H9 (cell line): ENCODE measurements around the gene MPP2. TPM values are rescaled to one million over a fixed set of nuclear protein-coding genes. Genes with fewer than 3 reads are reported as not detected.

Experiments
- DNase-seq: peaks from one replicate; pipeline ENCODE4 v3.0.0-alpha.2; 2017
- H2AFZ ChIP-seq: one replicate; pipeline ENCODE4 v1.6.1; 2013; ENCODE audit warnings: mild to moderate bottlenecking, low read length, control low read depth, moderate library complexity
- H2AK5ac ChIP-seq: 2 replicates; pipeline ENCODE4 v1.6.1; 2013; ENCODE audit warnings: low read length, control low read depth, mixed read lengths; ENCODE audit not compliant: insufficient read length
- H2BK120ac ChIP-seq: one replicate; pipeline ENCODE4 v1.6.1; 2013; ENCODE audit warnings: low read depth, mild to moderate bottlenecking, low read length, control low read depth, inconsistent platforms; ENCODE audit not compliant: poor library complexity, severe bottlenecking
- H2BK12ac ChIP-seq: 2 replicates; pipeline ENCODE4 v1.6.1; 2013; ENCODE audit warnings: low read length, control low read depth, mixed read lengths, low read depth; ENCODE audit not compliant: insufficient read length
- H2BK15ac ChIP-seq: 2 replicates; pipeline ENCODE4 v1.6.1; 2013; ENCODE audit warnings: low read depth, low read length, control low read depth
- H2BK20ac ChIP-seq: one replicate; pipeline ENCODE4 v1.6.1; 2013; ENCODE audit warnings: low read depth, mild to moderate bottlenecking, low read length, control low read depth, inconsistent platforms; ENCODE audit not compliant: poor library complexity, severe bottlenecking
- H2BK5ac ChIP-seq: 2 replicates; pipeline ENCODE4 v1.6.1; 2013; ENCODE audit warnings: low read length, control low read depth, mixed read lengths; ENCODE audit not compliant: insufficient read length
- H3K14ac ChIP-seq: 2 replicates; pipeline ENCODE4 v1.6.1; 2013; ENCODE audit warnings: low read length, control low read depth; ENCODE audit not compliant: insufficient read depth
- H3K18ac ChIP-seq: 2 replicates; pipeline ENCODE4 v1.6.1; 2013; ENCODE audit warnings: low read depth, mild to moderate bottlenecking, mixed read lengths, low read length, control low read depth; ENCODE audit not compliant: insufficient read length
- H3K23ac ChIP-seq: 2 replicates; pipeline ENCODE4 v1.6.1; 2013; ENCODE audit warnings: low read length, control low read depth, mixed read lengths, low read depth; ENCODE audit not compliant: insufficient read length
- H3K23me2 ChIP-seq: 2 replicates; pipeline ENCODE4 v1.6.1; 2013; ENCODE audit warnings: low read depth, mild to moderate bottlenecking, mixed read lengths, low read length, control low read depth; ENCODE audit not compliant: insufficient read length, poor library complexity, severe bottlenecking
- H3K27ac ChIP-seq: 2 replicates; pipeline ENCODE4 v1.5.1; 2013; ENCODE audit warnings: low read length, control low read depth, mixed read lengths, low read depth; ENCODE audit not compliant: insufficient read length
- H3K27me3 ChIP-seq: 2 replicates; pipeline ENCODE4 v1.6.1; 2013; ENCODE audit warnings: low read length, control low read depth, inconsistent platforms; ENCODE audit not compliant: insufficient read depth
- H3K4ac ChIP-seq: 2 replicates; pipeline ENCODE4 v1.6.1; 2013; ENCODE audit warnings: low read depth, mild to moderate bottlenecking, control low read depth, inconsistent platforms, low read length, moderate library complexity
- H3K4me1 ChIP-seq: 2 replicates; pipeline ENCODE4 v1.6.1; 2013; ENCODE audit warnings: low read length, control low read depth, inconsistent platforms; ENCODE audit not compliant: insufficient read depth
- H3K4me2 ChIP-seq: 2 replicates; pipeline ENCODE4 v1.6.1; 2013; ENCODE audit warnings: low read length, control low read depth, mixed read lengths; ENCODE audit not compliant: insufficient read length, insufficient read depth
- H3K56ac ChIP-seq: 2 replicates; pipeline ENCODE4 v1.6.1; 2013; ENCODE audit warnings: low read depth, mild to moderate bottlenecking, mixed read lengths, low read length, control low read depth; ENCODE audit not compliant: insufficient read length
- H3K79me1 ChIP-seq: 2 replicates; pipeline ENCODE4 v1.6.1; 2013; ENCODE audit warnings: low read depth, mild to moderate bottlenecking, moderate library complexity, low read length, control low read depth, inconsistent platforms; ENCODE audit not compliant: insufficient read depth, poor library complexity, severe bottlenecking
- H3K79me2 ChIP-seq: 2 replicates; pipeline ENCODE4 v1.6.1; 2013; ENCODE audit warnings: low read length, control low read depth, inconsistent platforms; ENCODE audit not compliant: insufficient read depth
- H3K9ac ChIP-seq: 2 replicates; pipeline ENCODE4 v1.6.1; 2013; ENCODE audit warnings: low read length, control low read depth, mixed read lengths; ENCODE audit not compliant: insufficient read length; ENCODE audit errors: extremely low read depth
- H3K9me3 ChIP-seq: one replicate; pipeline ENCODE4 v1.6.1; 2013; ENCODE audit warnings: low read depth, low read length, inconsistent platforms; ENCODE audit not compliant: control insufficient read depth
- H3T11ph ChIP-seq: one replicate; pipeline ENCODE4 v1.6.1; 2013; ENCODE audit warnings: mild to moderate bottlenecking, low read length, control low read depth, inconsistent platforms
- H4K20me1 ChIP-seq: one replicate; pipeline ENCODE4 v1.6.1; 2013; ENCODE audit not compliant: control insufficient read depth, insufficient read length, insufficient read depth
- H4K5ac ChIP-seq: 2 replicates; pipeline ENCODE4 v1.6.1; 2013; ENCODE audit warnings: low read depth, mild to moderate bottlenecking, mixed read lengths, low read length, control low read depth; ENCODE audit not compliant: insufficient read length
- H4K8ac ChIP-seq: replicated peaks from 2 replicates; pipeline ENCODE4 v1.6.1; 2013; ENCODE audit warnings: low read length, control low read depth, mixed read lengths, low read depth; ENCODE audit not compliant: insufficient read length
- H4K91ac ChIP-seq: 2 replicates; pipeline ENCODE4 v1.6.1; 2013; ENCODE audit warnings: low read depth, mild to moderate bottlenecking, moderate library complexity, mixed read lengths, low read length, control low read depth; ENCODE audit not compliant: insufficient read length
- H3K27ac Mint-ChIP-seq, 3 experiments: 2 replicates in 2 of 3; 3 replicates in 1 of 3; pipeline ENCODE4 v1.8.0; 2020 to 2021; ENCODE audit warnings: mixed read lengths in 3 of 3, mild to moderate bottlenecking in 1 of 3, moderate library complexity in 1 of 3
- H3K27me3 Mint-ChIP-seq: 2 replicates; pipeline ENCODE4 v1.8.0; 2021; ENCODE audit warnings: low read depth, mild to moderate bottlenecking, moderate library complexity, mixed read lengths
- H3K36me3 Mint-ChIP-seq, 3 experiments: 2 replicates in 2 of 3; 3 replicates in 1 of 3; pipeline ENCODE4 v1.8.0; 2020 to 2021; ENCODE audit warnings: low read depth in 3 of 3, mixed read lengths in 3 of 3; ENCODE audit not compliant: insufficient read depth in 1 of 3
- H3K4me1 Mint-ChIP-seq, 2 experiments: 2 replicates each; pipeline ENCODE4 v1.8.0; 2020; ENCODE audit warnings: mixed read lengths in 2 of 2
- H3K4me3 Mint-ChIP-seq, 2 experiments: 2 replicates in 1 of 2; 3 replicates in 1 of 2; pipeline ENCODE4 v1.8.0; 2020 to 2021; ENCODE audit warnings: mild to moderate bottlenecking in 2 of 2, mixed read lengths in 2 of 2, moderate library complexity in 1 of 2
- H3K9me3 Mint-ChIP-seq, 2 experiments: 2 replicates in 1 of 2; 3 replicates in 1 of 2; pipeline ENCODE4 v1.8.0; 2020; ENCODE audit warnings: mild to moderate bottlenecking in 2 of 2, mixed read lengths in 2 of 2, moderate library complexity in 1 of 2
- CTCF ChIP-seq: fragments of 200-600 bp; sonication (generic); conservative IDR thresholded peaks from 3 replicates; pipeline ENCODE4 v1.8.0; 2021; ENCODE audit warnings: antibody characterized with exemption, mild to moderate bottlenecking
- WGBS: extraction: QIAGEN DNeasy Blood & Tissue Kit; methylation state at CpG from one replicate; pipeline ENCODE4 v1.1.7; 2013; ENCODE audit warnings: missing lambda C conversion rate, low lambda C conversion rate, mixed read lengths; ENCODE audit not compliant: insufficient read length; ENCODE audit errors: extremely low coverage; 5-methylcytosine and 5-hydroxymethylcytosine counted together
- total RNA-seq: library from RNA; stranded (reverse); gene quantifications from 2 replicates; pipeline ENCODE4 v1.2.1, GENCODE V29; 2021

The MPP2 gene
- total RNA-seq, 1 experiment from 2014 or later, result 16.3 TPM

GRCh38 chr17:43841282-43841681, 66.1 kb downstream of the MPP2 start:
- Histone ChIP-seq H3K56ac (no peak overlapping the region), H2BK15ac (no peak overlapping the region), H3K9ac (no peak overlapping the region), H3K79me1 (no peaks in the 10 kb centered on the region), H3K27ac (no peak overlapping the region), H4K5ac (no peak overlapping the region), H3K9me3 (no peaks in the 10 kb centered on the region), H2BK120ac (no peak overlapping the region), H3K27me3 (no peaks in the 10 kb centered on the region), H3T11ph (no peak overlapping the region), H2AK5ac (no peak overlapping the region), H3K4me2 (no peak overlapping the region), H4K91ac (no peak overlapping the region), H3K79me2 (no peaks in the 10 kb centered on the region), H2BK5ac (no peak overlapping the region), H2BK12ac (no peak overlapping the region), H2BK20ac (no peak overlapping the region), H3K4me1 (no peaks in the 10 kb centered on the region; the same call in 1 of the 2 replicates), H3K4ac (no peak overlapping the region), H3K14ac (no peak overlapping the region), H4K20me1 (no peaks in the 10 kb centered on the region), H4K8ac (no peak overlapping the region), H2AFZ (no peak overlapping the region), H3K18ac (no peak overlapping the region), H3K23me2 (no peaks in the 10 kb centered on the region), H3K23ac (no peak overlapping the region)
- Mint-ChIP-seq H3K27me3 (peaks cover 6% of the 10 kb centered on the region), H3K4me1 (peaks cover 11 to 13% of the 10 kb centered on the region in 2 experiments), H3K36me3 (no peaks in the 10 kb centered on the region), H3K4me3 (no peak overlapping the region; a peak in 1 of 5 replicates), H3K9me3 (no peaks in the 10 kb centered on the region), H3K27ac (no peak overlapping the region)
- DNase-seq, result no peak
- TF ChIP-seq CTCF, result no peak
- no CpG with 5 or more reads among the region's 4 CpGs for WGBS
